H1 (cell line): ENCODE measurements around the gene MBD5. TPM values are rescaled to one million over a fixed set of nuclear protein-coding genes. Genes with fewer than 3 reads are reported as not detected.

Experiments
- ATF2 ChIP-seq: IDR thresholded peaks from 2 replicates; pipeline ENCODE4 v1.6.1; 2012; ENCODE audit warnings: low read length, inconsistent platforms
- polyA plus RNA-seq, 7 experiments: library from polyadenylated mRNA; depleted of rRNA in 3 of 7; stranded (reverse) in 5 of 7; unstranded in 2 of 7; fragments of >200 nt in 5 of 7; fragments of 200-250 nt in 2 of 7; gene quantifications; 1 replicate in 5 of 7; 2 replicates in 1 of 7; 4 replicates in 1 of 7; pipeline versions ENCODE4 v1.2.1 to v1.2.3, GENCODE V29; 2011 to 2013; ENCODE audit warnings: missing spikeins in 2 of 7, mixed read lengths in 2 of 7
- total RNA-seq: library from RNA; stranded (reverse); fragmentation: NEBNext Ultra II Directional; extraction: Animal tissue kit (Norgen Biotek cat#: 25700); gene quantifications from 2 replicates; pipeline ENCODE4 v1.2.1, GENCODE V29; 2021
- TF ChIP-seq, protein P1 (sequence below): IDR thresholded peaks from 2 replicates; pipeline ENCODE4 v1.6.1; 2011; ENCODE audit warnings: low read length, improper control_type of control experiment

Gene MBD5
- total and polyA plus RNA-seq, 2 of the 8 experiments (the other 6 are each of a cell fraction or from before 2014, with no cell fraction given) = 9.7 to 29.4 TPM

GRCh38 chr2:148560496-148560895, 539.6 kb downstream of the MBD5 start (continued):
- TF ChIP-seq, protein P1, sequence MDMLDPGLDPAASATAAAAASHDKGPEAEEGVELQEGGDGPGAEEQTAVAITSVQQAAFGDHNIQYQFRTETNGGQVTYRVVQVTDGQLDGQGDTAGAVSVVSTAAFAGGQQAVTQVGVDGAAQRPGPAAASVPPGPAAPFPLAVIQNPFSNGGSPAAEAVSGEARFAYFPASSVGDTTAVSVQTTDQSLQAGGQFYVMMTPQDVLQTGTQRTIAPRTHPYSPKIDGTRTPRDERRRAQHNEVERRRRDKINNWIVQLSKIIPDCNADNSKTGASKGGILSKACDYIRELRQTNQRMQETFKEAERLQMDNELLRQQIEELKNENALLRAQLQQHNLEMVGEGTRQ = no peak
- no peak for TF ChIP-seq ATF2
